DND-41 (cell line): ENCODE data around the gene ANTXR2.

ENCODE experiments used
- ATAC-seq: fragments of 200-7000 bp; cut with Tn5 transposase; 3 replicates; pipeline ENCODE4 v1.9.1; 2021; ENCODE audit warnings: low read depth; ENCODE audit not compliant: insufficient read depth
- DNase-seq: peaks from one replicate; pipeline ENCODE4 v3.0.0-alpha.2; 2020
- H2AFZ ChIP-seq: 2 replicates; pipeline ENCODE4 v1.6.0; 2012; ENCODE audit warnings: low read depth, low read length
- H3K27ac ChIP-seq: 2 replicates; pipeline ENCODE4 v1.5.1; 2012; ENCODE audit warnings: low read length, inconsistent platforms
- H3K27me3 ChIP-seq: fragments of 200-600 bp; sonication (generic); 2 replicates; pipeline ENCODE4 v1.6.0; 2012; ENCODE audit warnings: low read length, mild to moderate bottlenecking, inconsistent platforms; ENCODE audit not compliant: insufficient read depth, poor library complexity
- H3K36me3 ChIP-seq: 2 replicates; pipeline ENCODE4 v1.5.1; 2012; ENCODE audit warnings: low read length, inconsistent platforms; ENCODE audit not compliant: insufficient read depth
- H3K4me1 ChIP-seq: 2 replicates; pipeline ENCODE4 v1.5.1; 2012; ENCODE audit warnings: mild to moderate bottlenecking, low read length; ENCODE audit not compliant: insufficient read depth
- H3K4me2 ChIP-seq: 2 replicates; pipeline ENCODE4 v1.6.0; 2012; ENCODE audit warnings: mild to moderate bottlenecking, moderate library complexity, low read length, inconsistent platforms; ENCODE audit not compliant: insufficient read depth
- H3K4me3 ChIP-seq, 2 experiments: fragments of 200-600 bp in 1 of 2; shearing (Covaris generic) in 1 of 2; 2 replicates each; pipeline ENCODE4 v1.5.1; 2012 to 2016; ENCODE audit warnings: inconsistent platforms in 2 of 2, low read length in 2 of 2, mild to moderate bottlenecking in 2 of 2, low read depth in 1 of 2, moderate library complexity in 1 of 2
- H3K79me2 ChIP-seq: 2 replicates; pipeline ENCODE4 v1.6.0; 2012; ENCODE audit warnings: low read length, inconsistent platforms; ENCODE audit not compliant: insufficient read depth
- H3K9ac ChIP-seq: 2 replicates; pipeline ENCODE4 v1.6.0; 2012; ENCODE audit warnings: low read depth, mild to moderate bottlenecking, inconsistent platforms, low read length, moderate library complexity
- H3K9me3 ChIP-seq: 2 replicates; pipeline ENCODE4 v1.5.1; 2012; ENCODE audit warnings: low read length, moderate library complexity, mild to moderate bottlenecking, inconsistent platforms; ENCODE audit not compliant: insufficient read depth, severe bottlenecking
- H4K20me1 ChIP-seq: 2 replicates; pipeline ENCODE4 v1.6.0; 2012; ENCODE audit warnings: low read length; ENCODE audit not compliant: insufficient read depth
- EZH2 ChIP-seq: IDR thresholded peaks from 3 replicates; pipeline ENCODE4 v1.6.1; 2012; ENCODE audit warnings: borderline replicate concordance, low read depth, mild to moderate bottlenecking, moderate library complexity, low read length, inconsistent platforms; ENCODE audit not compliant: severe bottlenecking
- TF ChIP-seq, protein P1 (sequence below): IDR thresholded peaks from 2 replicates; pipeline ENCODE4 v1.5.1; 2012; ENCODE audit warnings: borderline replicate concordance, low read length, moderate library complexity, mild to moderate bottlenecking; ENCODE audit not compliant: poor library complexity, severe bottlenecking; ENCODE audit errors: extremely low read depth

ANTXR2 gene

GRCh38 chr4:80033581-80033980 is 39.4 kb downstream of the ANTXR2 start:
- Histone ChIP-seq H3K36me3 (peaks cover 50% of the 10 kb centered on the region), H3K9ac (no peak overlapping the region), H3K4me2 (no peak overlapping the region), H3K4me1 (peaks cover 50% of the 10 kb centered on the region), H3K27ac (no peak overlapping the region), H3K79me2 (peaks cover 3% of the 10 kb centered on the region), H3K27me3 (no peaks in the 10 kb centered on the region), H2AFZ (no peak overlapping the region), H4K20me1 (no peaks in the 10 kb centered on the region), H3K4me3 (no peak overlapping the region), H3K9me3 (no peaks in the 10 kb centered on the region)
- ATAC-seq (no peak), DNase-seq (no peak)
- TF ChIP-seq EZH2 = no peak
- TF ChIP-seq, protein P1, sequence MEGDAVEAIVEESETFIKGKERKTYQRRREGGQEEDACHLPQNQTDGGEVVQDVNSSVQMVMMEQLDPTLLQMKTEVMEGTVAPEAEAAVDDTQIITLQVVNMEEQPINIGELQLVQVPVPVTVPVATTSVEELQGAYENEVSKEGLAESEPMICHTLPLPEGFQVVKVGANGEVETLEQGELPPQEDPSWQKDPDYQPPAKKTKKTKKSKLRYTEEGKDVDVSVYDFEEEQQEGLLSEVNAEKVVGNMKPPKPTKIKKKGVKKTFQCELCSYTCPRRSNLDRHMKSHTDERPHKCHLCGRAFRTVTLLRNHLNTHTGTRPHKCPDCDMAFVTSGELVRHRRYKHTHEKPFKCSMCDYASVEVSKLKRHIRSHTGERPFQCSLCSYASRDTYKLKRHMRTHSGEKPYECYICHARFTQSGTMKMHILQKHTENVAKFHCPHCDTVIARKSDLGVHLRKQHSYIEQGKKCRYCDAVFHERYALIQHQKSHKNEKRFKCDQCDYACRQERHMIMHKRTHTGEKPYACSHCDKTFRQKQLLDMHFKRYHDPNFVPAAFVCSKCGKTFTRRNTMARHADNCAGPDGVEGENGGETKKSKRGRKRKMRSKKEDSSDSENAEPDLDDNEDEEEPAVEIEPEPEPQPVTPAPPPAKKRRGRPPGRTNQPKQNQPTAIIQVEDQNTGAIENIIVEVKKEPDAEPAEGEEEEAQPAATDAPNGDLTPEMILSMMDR = no peak

GRCh38 chr4:80029364-80029763 is 43.7 kb downstream of the ANTXR2 start:
- Histone ChIP-seq H3K36me3 (peaks cover 73% of the 10 kb centered on the region), H3K4me1 (peaks cover 10% of the 10 kb centered on the region; the same call in 1 of the 2 replicates), H3K4me3 (no peak overlapping the region), H3K4me2 (no peak overlapping the region), H4K20me1 (no peaks in the 10 kb centered on the region), H3K9ac (no peak overlapping the region), H3K79me2 (no peaks in the 10 kb centered on the region), H3K9me3 (no peaks in the 10 kb centered on the region), H2AFZ (no peak overlapping the region), H3K27me3 (no peaks in the 10 kb centered on the region), H3K27ac (no peak overlapping the region)
- DNase-seq (no peak), ATAC-seq (no peak)
- no peak for TF ChIP-seq EZH2
- TF ChIP-seq, protein P1 = no peak

GRCh38 chr4:80027611-80028010 is 45.4 kb downstream of the ANTXR2 start:
- Histone ChIP-seq H3K27ac (no peak overlapping the region), H4K20me1 (no peaks in the 10 kb centered on the region), H3K36me3 (peaks cover 78% of the 10 kb centered on the region), H3K9ac (no peak overlapping the region), H3K27me3 (no peaks in the 10 kb centered on the region), H3K79me2 (no peaks in the 10 kb centered on the region), H3K4me3 (no peak overlapping the region), H2AFZ (no peak overlapping the region), H3K4me2 (no peak overlapping the region), H3K4me1 (peaks cover 10% of the 10 kb centered on the region; the same call in 1 of the 2 replicates), H3K9me3 (no peaks in the 10 kb centered on the region)
- DNase-seq = no peak
- TF ChIP-seq EZH2 = no peak
- TF ChIP-seq, protein P1 = no peak
- no peak for ATAC-seq

DNA sequence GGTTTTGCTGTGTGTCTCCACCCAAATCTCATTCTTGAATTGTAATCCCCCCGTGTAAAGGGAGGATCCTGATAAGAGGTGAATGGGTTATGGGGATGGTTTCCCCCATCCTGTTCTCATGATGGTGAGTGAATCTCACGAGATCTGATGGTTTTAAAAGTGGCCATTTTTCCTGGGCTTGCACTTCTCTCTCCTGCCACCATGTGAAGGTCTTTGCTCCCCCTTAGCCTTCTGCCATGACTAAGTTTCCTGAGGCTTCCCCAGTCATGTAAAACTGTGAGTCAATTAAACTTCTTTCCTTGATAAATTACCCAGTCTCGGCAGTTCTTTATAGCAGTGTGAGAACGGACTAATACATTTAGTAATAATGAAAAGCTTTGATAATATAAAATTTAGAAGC is 46.9 kb downstream of the ANTXR2 start:
- Histone ChIP-seq H3K9me3 (no peaks in the 10 kb centered on the region), H3K79me2 (no peaks in the 10 kb centered on the region), H3K36me3 (peaks cover 83% of the 10 kb centered on the region), H4K20me1 (no peaks in the 10 kb centered on the region), H2AFZ (no peak overlapping the region), H3K4me1 (peaks cover 13% of the 10 kb centered on the region), H3K4me2 (no peak overlapping the region), H3K4me3 (no peak overlapping the region), H3K27me3 (no peaks in the 10 kb centered on the region), H3K9ac (no peak overlapping the region), H3K27ac (no peak overlapping the region)
- ATAC-seq = peak; percentile 56; the same call in 2 of the 3 replicates
- TF ChIP-seq, protein P1 = peak; percentile 15
- no peak for TF ChIP-seq EZH2
- DNase-seq = no peak
